ENCODE measurements around the gene PITPNB. TPM values are rescaled to one million over a fixed set of nuclear protein-coding genes. Genes with fewer than 3 reads are reported as not detected.

The PITPNB gene
- total RNA-seq, 5 donors from 2014 or later (not counting 1 experiment from before 2014, with no cell fraction given), result 58.3 to 67.2 (median 65.9) TPM

- POLR2A ChIA-PET, result interaction anchor here in 1 of 2 donors (0.6 kb wide), 1 partner anchor 715 kb away, joined by 5 read pairs; no protein-coding TSS in a partner anchor
Observed at GRCh38 chr22:27868732-27869282, 50.2 kb downstream of the PITPNB start.

GRCh38 chr22:27867953-27868731, 50.9 kb downstream of the PITPNB start:
- Mint-ChIP-seq H3K9me3 (no peaks in the 10 kb centered on the region), H3K27ac (peak overlapping the region in 1 of 2 donors; percentile 43), H3K4me1 (peaks cover 39 to 43% (median 42%) of the 10 kb centered on the region in 3 donors), H3K4me3 (no peak overlapping the region), H3K36me3 (peaks cover 53% of the 10 kb centered on the region), H3K27me3 (no peaks in the 10 kb centered on the region)
- no peaks in the 10 kb centered on the region for H3K27me3 ChIP-seq (replicated peaks in 1 of 2; ENCODE audit: control insufficient read depth in 2 of 2, extremely low read depth in 1 of 2, insufficient read depth in 2 of 2, low read length in 1 of 2)
- H3K36me3 ChIP-seq (ENCODE audit: control insufficient read depth in 2 of 2, extremely low read depth in 1 of 2, insufficient read depth in 1 of 2, low read length in 1 of 2), result peaks cover 6 to 33% of the 10 kb centered on the region in 2 donors
- no peak for ATAC-seq (replicated peaks in 1 of 4)
- DNase-seq, result no peak
- CTCF ChIA-PET, result no interaction called here
- no peaks in the 10 kb centered on the region for H3K4me1 ChIP-seq (ENCODE audit: control insufficient read depth in 1 of 2, extremely low read depth in 1 of 2, insufficient read depth in 2 of 2, low read length in 2 of 2)
- H3K4me3 ChIP-seq (ENCODE audit: control insufficient read depth in 1 of 2, extremely low read depth in 1 of 2, low read length in 1 of 2), result no peak overlapping the region
- no peak overlapping the region for H3K27ac ChIP-seq (ENCODE audit: low read length)
- WGBS (ENCODE audit: insufficient coverage), result 58% methylated on average over 3 of the region's 5 CpGs
- POLR2A ChIA-PET, result interaction anchor here in 1 of 2 donors (0.6 kb wide), 1 partner anchor 715 kb away, joined by 5 read pairs; no protein-coding TSS in a partner anchor
- no peaks in the 10 kb centered on the region for H3K9me3 ChIP-seq

More at GRCh38 chr22:27868732-27869282, 50.2 kb downstream of the PITPNB start:
- H3K27ac ChIP-seq (ENCODE audit: low read length), result no peak overlapping the region
- no peaks in the 10 kb centered on the region for H3K27me3 ChIP-seq (replicated peaks in 1 of 2; ENCODE audit: control insufficient read depth in 2 of 2, extremely low read depth in 1 of 2, insufficient read depth in 2 of 2, low read length in 1 of 2)
- ATAC-seq (replicated peaks in 1 of 4) (no peak), DNase-seq (no peak)
- peaks cover 34 to 42% (median 41%) of the 10 kb centered on the region in 3 donors for H3K4me1 Mint-ChIP-seq
- CTCF ChIA-PET, result no interaction called here
- no peak overlapping the region for H3K4me3 ChIP-seq (ENCODE audit: control insufficient read depth in 1 of 2, extremely low read depth in 1 of 2, low read length in 1 of 2)
- H3K9me3 ChIP-seq, result no peaks in the 10 kb centered on the region
- H3K4me1 ChIP-seq (ENCODE audit: control insufficient read depth in 1 of 2, extremely low read depth in 1 of 2, insufficient read depth in 2 of 2, low read length in 2 of 2), result no peaks in the 10 kb centered on the region
- no CpG with 5 or more reads among the region's 6 CpGs for WGBS (ENCODE audit: insufficient coverage)
- no peak overlapping the region for H3K4me3 Mint-ChIP-seq
- H3K36me3 ChIP-seq (ENCODE audit: control insufficient read depth in 2 of 2, extremely low read depth in 1 of 2, insufficient read depth in 1 of 2, low read length in 1 of 2), result peaks cover 6 to 40% of the 10 kb centered on the region in 2 donors
- no peaks in the 10 kb centered on the region for H3K9me3 Mint-ChIP-seq
- H3K27me3 Mint-ChIP-seq, result no peaks in the 10 kb centered on the region
- peak overlapping the region in 1 of 2 donors; percentile 32 for H3K27ac Mint-ChIP-seq
- H3K36me3 Mint-ChIP-seq, result peaks cover 57% of the 10 kb centered on the region

GRCh38 chr22:27867085-27867952, 51.7 kb downstream of the PITPNB start:
- no peak for DNase-seq
- no peak overlapping the region for H3K4me3 Mint-ChIP-seq
- no peak for ATAC-seq (replicated peaks in 1 of 4)
- Histone ChIP-seq H3K27ac (ENCODE audit: low read length) (no peak overlapping the region), H3K9me3 (no peaks in the 10 kb centered on the region), H3K4me3 (ENCODE audit: control insufficient read depth in 1 of 2, extremely low read depth in 1 of 2, low read length in 1 of 2) (no peak overlapping the region), H3K4me1 (ENCODE audit: control insufficient read depth in 1 of 2, extremely low read depth in 1 of 2, insufficient read depth in 2 of 2, low read length in 2 of 2) (no peaks in the 10 kb centered on the region), H3K27me3 (replicated peaks in 1 of 2; ENCODE audit: control insufficient read depth in 2 of 2, extremely low read depth in 1 of 2, insufficient read depth in 2 of 2, low read length in 1 of 2) (no peaks in the 10 kb centered on the region), H3K36me3 (ENCODE audit: control insufficient read depth in 2 of 2, extremely low read depth in 1 of 2, insufficient read depth in 1 of 2, low read length in 1 of 2) (peaks cover 6 to 31% of the 10 kb centered on the region in 2 donors)
- ChIA-PET CTCF (no interaction called here), POLR2A (no interaction called here)
- H3K9me3 Mint-ChIP-seq, result no peaks in the 10 kb centered on the region
- H3K36me3 Mint-ChIP-seq, result peaks cover 47% of the 10 kb centered on the region
- no CpG with 5 or more reads among the region's 4 CpGs for WGBS (ENCODE audit: insufficient coverage)
- H3K27me3 Mint-ChIP-seq, result no peaks in the 10 kb centered on the region
- H3K4me1 Mint-ChIP-seq, result peaks cover 40 to 43% (median 42%) of the 10 kb centered on the region in 3 donors
- peak overlapping the region in 1 of 2 donors; percentile 27 for H3K27ac Mint-ChIP-seq

GRCh38 chr22:27866135-27867084, 52.6 kb downstream of the PITPNB start:
- Histone ChIP-seq H3K27me3 (replicated peaks in 1 of 2; ENCODE audit: control insufficient read depth in 2 of 2, extremely low read depth in 1 of 2, insufficient read depth in 2 of 2, low read length in 1 of 2) (no peaks in the 10 kb centered on the region), H3K36me3 (ENCODE audit: control insufficient read depth in 2 of 2, extremely low read depth in 1 of 2, insufficient read depth in 1 of 2, low read length in 1 of 2) (peaks cover 6 to 25% of the 10 kb centered on the region in 2 donors), H3K27ac (ENCODE audit: low read length) (no peak overlapping the region), H3K4me3 (ENCODE audit: control insufficient read depth in 1 of 2, extremely low read depth in 1 of 2, low read length in 1 of 2) (no peak overlapping the region), H3K9me3 (no peaks in the 10 kb centered on the region), H3K4me1 (ENCODE audit: control insufficient read depth in 1 of 2, extremely low read depth in 1 of 2, insufficient read depth in 2 of 2, low read length in 2 of 2) (no peaks in the 10 kb centered on the region)
- Mint-ChIP-seq H3K4me3 (no peak overlapping the region), H3K27me3 (no peaks in the 10 kb centered on the region), H3K4me1 (peaks cover 36 to 43% (median 42%) of the 10 kb centered on the region in 3 donors), H3K9me3 (no peaks in the 10 kb centered on the region), H3K27ac (no peak overlapping the region), H3K36me3 (peaks cover 47% of the 10 kb centered on the region)
- DNase-seq, result no peak
- ChIA-PET POLR2A (no interaction called here), CTCF (no interaction called here)
- no peak for ATAC-seq (replicated peaks in 1 of 4)
- no CpG with 5 or more reads among the region's 7 CpGs for WGBS (ENCODE audit: insufficient coverage)

- no peaks in the 10 kb centered on the region for H3K9me3 ChIP-seq
Observed at GRCh38 chr22:27865496-27865895, 53.6 kb downstream of the PITPNB start.

More at GRCh38 chr22:27865496-27865895, 53.6 kb downstream of the PITPNB start:
- Histone ChIP-seq H3K27me3 (replicated peaks in 1 of 2; ENCODE audit: control insufficient read depth in 2 of 2, extremely low read depth in 1 of 2, insufficient read depth in 2 of 2, low read length in 1 of 2) (no peaks in the 10 kb centered on the region), H3K4me1 (ENCODE audit: control insufficient read depth in 1 of 2, extremely low read depth in 1 of 2, insufficient read depth in 2 of 2, low read length in 2 of 2) (no peaks in the 10 kb centered on the region), H3K36me3 (ENCODE audit: control insufficient read depth in 2 of 2, extremely low read depth in 1 of 2, insufficient read depth in 1 of 2, low read length in 1 of 2) (peaks cover 10 to 23% of the 10 kb centered on the region in 2 donors), H3K27ac (ENCODE audit: low read length) (no peak overlapping the region), H3K4me3 (ENCODE audit: control insufficient read depth in 1 of 2, extremely low read depth in 1 of 2, low read length in 1 of 2) (no peak overlapping the region)
- no peak for ATAC-seq (replicated peaks in 1 of 4)
- ChIA-PET POLR2A (no interaction called here), CTCF (interaction anchor here (0.6 kb wide), 3 partner anchors 116 to 933 kb away, joined by 3 to 7 read pairs (median 5); no protein-coding TSS in a partner anchor)
- H3K27ac Mint-ChIP-seq, result no peak overlapping the region
- no CpG with 5 or more reads among the region's 6 CpGs for WGBS (ENCODE audit: insufficient coverage)
- no peak for DNase-seq
- no peaks in the 10 kb centered on the region for H3K27me3 Mint-ChIP-seq
- no peak overlapping the region for H3K4me3 Mint-ChIP-seq
- H3K4me1 Mint-ChIP-seq, result peaks cover 35 to 42% (median 41%) of the 10 kb centered on the region in 3 donors
- peaks cover 45% of the 10 kb centered on the region for H3K36me3 Mint-ChIP-seq
- H3K9me3 Mint-ChIP-seq, result no peaks in the 10 kb centered on the region

Measured in T-cell (primary cell).